Suprapubic skin (tissue), 4 donors: ENCODE measurements around the gene HDAC5. TPM values are rescaled to one million over a fixed set of nuclear protein-coding genes. Genes with fewer than 3 reads are reported as not detected.

Experiments
- DNase-seq, 2 donors: peaks; one replicate each; pipeline ENCODE4 v3.0.0-alpha.2; 2019; ENCODE audit warnings: low spot score in 2 of 2
- H3K27ac ChIP-seq: fragments of 200-600 bp; sonication (generic); one replicate; pipeline ENCODE4 v1.5.1; 2019
- H3K27me3 ChIP-seq: fragments of 200-600 bp; sonication (generic); one replicate; pipeline ENCODE4 v1.5.1; 2019
- H3K36me3 ChIP-seq: fragments of 200-600 bp; sonication (generic); one replicate; pipeline ENCODE4 v1.5.1; 2019
- H3K4me1 ChIP-seq: fragments of 200-600 bp; sonication (generic); one replicate; pipeline ENCODE4 v1.5.1; 2019
- H3K4me3 ChIP-seq: fragments of 200-600 bp; sonication (generic); one replicate; pipeline ENCODE4 v1.5.1; 2019; ENCODE audit warnings: mild to moderate bottlenecking
- H3K9me3 ChIP-seq: fragments of 200-600 bp; sonication (generic); one replicate; pipeline ENCODE4 v1.5.1; 2019
- CTCF ChIP-seq, 2 donors: fragments of 200-600 bp in 1 of 2; fragments of 450-650 bp in 1 of 2; sonication (generic) in 1 of 2; IDR thresholded peaks; one replicate each; pipeline ENCODE4 v1.5.1; 2016 to 2019; ENCODE audit warnings: antibody characterized with exemption in 2 of 2, mild to moderate bottlenecking in 1 of 2, moderate library complexity in 1 of 2
- EP300 ChIP-seq: sonication (generic); formaldehyde crosslinking; IDR thresholded peaks from one replicate; pipeline ENCODE4 v1.6.1; 2017; ENCODE audit warnings: antibody characterized with exemption
- POLR2A ChIP-seq, 2 donors: fragments of 450-650 bp; IDR thresholded peaks; one replicate each; pipeline ENCODE4 v1.6.1; 2017; ENCODE audit warnings: antibody characterized with exemption in 2 of 2, mild to moderate bottlenecking in 2 of 2, moderate library complexity in 2 of 2
- POLR2AphosphoS5 ChIP-seq, 3 donors: sonication (generic); formaldehyde crosslinking; IDR thresholded peaks; one replicate each; pipeline ENCODE4 v1.6.1; 2017; ENCODE audit warnings: antibody characterized with exemption in 3 of 3
- WGBS: methylation state at CpG from one replicate; pipeline ENCODE4 v1.1.5; 2018; 5-methylcytosine and 5-hydroxymethylcytosine counted together
- total RNA-seq, 4 donors: library from RNA; depleted of rRNA; stranded (reverse); fragments of >200 nt; gene quantifications; one replicate each; pipeline ENCODE4 v1.1.0, GENCODE V29; 2016

The HDAC5 gene
- total RNA-seq, 4 donors from 2014 or later = 135 to 197 (median 168) TPM

DNA sequence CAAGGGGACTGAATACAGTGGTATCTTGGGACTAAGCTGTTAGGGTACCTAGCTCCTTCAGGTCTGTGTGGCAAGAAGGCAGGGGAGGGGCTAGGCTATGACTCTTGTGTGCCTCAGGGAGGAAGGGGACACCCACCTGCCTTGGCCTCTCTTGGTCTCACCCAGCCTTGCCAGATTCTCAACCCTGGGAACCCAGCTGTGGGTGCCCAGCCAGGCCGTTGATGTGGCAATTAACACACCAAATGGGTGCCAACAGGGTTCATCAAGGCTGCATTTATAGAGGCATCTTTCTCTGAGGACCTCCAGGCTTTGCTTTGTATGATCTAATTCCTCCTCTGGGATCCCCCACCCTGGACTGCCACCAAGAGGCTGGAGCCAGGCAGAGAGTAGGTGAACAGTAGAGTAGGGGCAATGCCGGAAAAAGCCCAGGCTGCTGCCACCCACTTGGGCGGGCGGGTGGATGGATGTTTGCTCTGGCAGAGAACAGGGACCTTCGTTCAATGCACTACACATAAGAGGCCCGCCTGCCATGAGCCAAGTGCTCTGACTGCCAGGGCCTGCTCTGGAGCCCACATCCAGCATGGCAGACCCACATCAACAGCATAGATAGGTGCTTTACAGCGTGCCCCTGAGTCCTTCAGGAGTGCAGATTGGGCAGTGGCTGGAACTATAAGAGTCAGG lies 43.9 kb upstream of the HDAC5 start:
- Histone ChIP-seq H3K36me3 (no peaks in the 10 kb centered on the region), H3K4me3 (no peak overlapping the region), H3K27ac (no peak overlapping the region), H3K4me1 (peaks cover 9% of the 10 kb centered on the region), H3K27me3 (no peaks in the 10 kb centered on the region), H3K9me3 (no peaks in the 10 kb centered on the region)
- WGBS = 78% methylated on average over 7 of the region's 7 CpGs
- TF ChIP-seq EP300 (no peak), POLR2AphosphoS5 (IDR thresholded peaks at IDR 0.05) (no peak), POLR2A (IDR thresholded peaks at IDR 0.05) (no peak), CTCF (IDR thresholded peaks at IDR 0.05) (no peak)
- no peak for DNase-seq

DNA sequence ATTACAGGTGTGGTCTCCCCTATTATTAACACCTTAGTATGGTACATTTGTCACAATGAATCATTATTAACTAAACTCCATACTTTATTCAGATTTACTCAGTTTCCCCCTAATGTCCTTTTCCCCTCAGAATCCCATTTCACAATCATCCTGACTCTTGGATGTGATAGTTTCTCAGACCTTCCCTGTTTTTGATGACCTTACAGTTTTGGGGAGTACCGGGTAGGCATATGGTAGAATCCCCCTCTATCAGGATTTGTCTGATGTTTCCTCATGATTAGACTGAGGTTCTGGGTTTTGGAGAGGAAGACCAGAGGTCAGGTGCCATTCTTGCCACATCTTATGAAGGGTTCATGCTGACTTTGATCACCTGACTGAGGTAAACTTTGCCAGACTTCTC lies 41.0 kb upstream of the HDAC5 start:
- WGBS = 92% methylated on average over 1 of the region's 1 CpG
- Histone ChIP-seq H3K4me1 (peaks cover 9% of the 10 kb centered on the region), H3K27ac (no peak overlapping the region), H3K36me3 (no peaks in the 10 kb centered on the region), H3K27me3 (no peaks in the 10 kb centered on the region), H3K9me3 (no peaks in the 10 kb centered on the region), H3K4me3 (no peak overlapping the region)
- no peak for DNase-seq
- TF ChIP-seq CTCF (IDR thresholded peaks at IDR 0.05) (no peak), POLR2A (IDR thresholded peaks at IDR 0.05) (no peak), POLR2AphosphoS5 (IDR thresholded peaks at IDR 0.05) (no peak), EP300 (no peak)

DNA sequence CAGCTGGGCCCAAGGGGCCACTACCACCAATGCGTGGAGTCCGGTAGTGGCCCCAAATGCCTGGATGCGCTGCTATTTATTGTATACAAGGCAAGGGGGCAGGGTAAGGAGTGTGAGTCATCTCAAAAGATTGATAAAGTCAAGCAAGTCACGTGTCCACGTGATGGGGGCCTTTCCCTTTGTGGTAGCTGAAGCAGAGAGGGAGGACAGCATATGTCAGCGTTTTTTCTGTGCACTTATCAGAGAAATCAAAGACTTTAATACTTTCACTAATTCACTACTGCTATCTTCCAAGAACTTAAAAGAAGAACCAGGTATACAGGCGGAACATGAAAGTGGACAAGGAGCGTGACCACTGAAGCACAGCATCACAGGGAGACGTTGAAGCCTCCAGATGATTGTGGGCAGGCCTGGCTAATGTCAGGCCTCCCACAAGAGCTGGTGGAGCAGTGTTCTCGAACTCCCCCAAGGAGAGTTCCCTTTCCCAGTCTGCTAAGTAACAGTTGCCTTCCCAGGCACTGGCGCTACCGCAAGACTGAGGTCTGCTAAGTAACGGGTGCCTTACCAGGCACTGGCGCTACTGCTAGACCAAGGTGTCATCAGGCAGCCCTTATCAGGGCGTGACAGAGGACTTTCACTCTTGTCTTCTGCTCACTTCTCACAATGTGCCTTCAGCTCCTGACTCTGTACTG lies 36.2 kb upstream of the HDAC5 start:
- Histone ChIP-seq H3K36me3 (no peaks in the 10 kb centered on the region), H3K27ac (no peak overlapping the region), H3K4me3 (no peak overlapping the region), H3K27me3 (no peaks in the 10 kb centered on the region), H3K9me3 (no peaks in the 10 kb centered on the region), H3K4me1 (no peaks in the 10 kb centered on the region)
- 87% methylated on average over 15 of the region's 15 CpGs for WGBS
- DNase-seq = no peak
- TF ChIP-seq EP300 (no peak), POLR2A (IDR thresholded peaks at IDR 0.05) (no peak), CTCF (IDR thresholded peaks at IDR 0.05) (no peak), POLR2AphosphoS5 (IDR thresholded peaks at IDR 0.05) (no peak)

GRCh38 chr17:44155488-44155887 lies 32.0 kb upstream of the HDAC5 start:
- Histone ChIP-seq H3K36me3 (no peaks in the 10 kb centered on the region), H3K9me3 (no peaks in the 10 kb centered on the region), H3K4me3 (no peak overlapping the region), H3K27me3 (no peaks in the 10 kb centered on the region), H3K27ac (no peak overlapping the region), H3K4me1 (peaks cover 5% of the 10 kb centered on the region)
- 90% methylated on average over 2 of the region's 2 CpGs for WGBS
- TF ChIP-seq POLR2A (IDR thresholded peaks at IDR 0.05) (no peak), CTCF (IDR thresholded peaks at IDR 0.05) (no peak), POLR2AphosphoS5 (IDR thresholded peaks at IDR 0.05) (no peak), EP300 (no peak)
- DNase-seq = no peak

GRCh38 chr17:44152875-44153274 lies 29.4 kb upstream of the HDAC5 start:
- Histone ChIP-seq H3K4me1 (peaks cover 5% of the 10 kb centered on the region), H3K4me3 (no peak overlapping the region), H3K36me3 (no peaks in the 10 kb centered on the region), H3K27me3 (no peaks in the 10 kb centered on the region), H3K27ac (no peak overlapping the region), H3K9me3 (no peaks in the 10 kb centered on the region)
- TF ChIP-seq POLR2A (IDR thresholded peaks at IDR 0.05) (no peak), CTCF (IDR thresholded peaks at IDR 0.05) (no peak), POLR2AphosphoS5 (IDR thresholded peaks at IDR 0.05) (no peak), EP300 (no peak)
- no peak for DNase-seq
- WGBS = 93% methylated on average over 4 of the region's 4 CpGs
